Astrocyte (in vitro differentiated cells and primary cell): ENCODE results near the gene PYGM. TPM values are rescaled to one million over a fixed set of nuclear protein-coding genes. Genes with fewer than 3 reads are reported as not detected.

ENCODE experiments used
- DNase-seq: peaks from one replicate; pipeline ENCODE4 v3.0.0-alpha.2; 2010; ENCODE audit warnings: low read depth
- FAIRE-seq: peaks from 2 replicates; lab custom pipeline; 2011; peaks lifted over from hg19 to GRCh38; lab: Jason Lieb, UNC
- H2AFZ ChIP-seq: 2 replicates; pipeline ENCODE4 v1.6.0; 2012; ENCODE audit warnings: low read depth, low read length, inconsistent platforms
- H3K27ac ChIP-seq: 2 replicates; pipeline ENCODE4 v1.5.1; 2011; ENCODE audit warnings: low read depth, low read length, inconsistent platforms
- H3K27me3 ChIP-seq: 2 replicates; pipeline ENCODE4 v1.6.0; 2011; ENCODE audit warnings: low read length, inconsistent platforms; ENCODE audit not compliant: insufficient read depth
- H3K36me3 ChIP-seq: 2 replicates; pipeline ENCODE4 v1.5.1; 2011; ENCODE audit warnings: low read length, inconsistent platforms; ENCODE audit not compliant: insufficient read depth
- H3K4me1 ChIP-seq: 2 replicates; pipeline ENCODE4 v1.5.1; 2011; ENCODE audit warnings: low read length, inconsistent platforms; ENCODE audit not compliant: insufficient read depth
- H3K4me2 ChIP-seq: 2 replicates; pipeline ENCODE4 v1.6.0; 2012; ENCODE audit warnings: low read length, inconsistent platforms
- H3K4me3 ChIP-seq: 2 replicates; pipeline ENCODE4 v1.5.1; 2011; ENCODE audit warnings: low read depth, mild to moderate bottlenecking, low read length, inconsistent platforms; ENCODE audit not compliant: insufficient read depth
- H3K79me2 ChIP-seq: 2 replicates; pipeline ENCODE4 v1.6.0; 2012; ENCODE audit warnings: mild to moderate bottlenecking, low read length, inconsistent platforms; ENCODE audit not compliant: insufficient read depth
- H3K9ac ChIP-seq: 2 replicates; pipeline ENCODE4 v1.6.0; 2012; ENCODE audit warnings: mild to moderate bottlenecking, low read length, inconsistent platforms
- H3K9me3 ChIP-seq: 2 replicates; pipeline ENCODE4 v1.5.1; 2012; ENCODE audit warnings: low read depth, mild to moderate bottlenecking, low read length, inconsistent platforms; ENCODE audit not compliant: insufficient read depth
- H4K20me1 ChIP-seq: 2 replicates; pipeline ENCODE4 v1.6.0; 2012; ENCODE audit warnings: low read length, inconsistent platforms; ENCODE audit not compliant: insufficient read depth
- H3K27ac Mint-ChIP-seq: one replicate; pipeline ENCODE4 v1.8.0; 2021; ENCODE audit warnings: mild to moderate bottlenecking, mixed read lengths; ENCODE audit not compliant: unreplicated experiment
- H3K27me3 Mint-ChIP-seq: one replicate; pipeline ENCODE4 v1.8.0; 2021; ENCODE audit warnings: low read depth, mixed read lengths; ENCODE audit not compliant: unreplicated experiment
- H3K36me3 Mint-ChIP-seq: one replicate; pipeline ENCODE4 v1.8.0; 2021; ENCODE audit warnings: low read depth, mixed read lengths; ENCODE audit not compliant: unreplicated experiment
- H3K4me1 Mint-ChIP-seq: one replicate; pipeline ENCODE4 v1.8.0; 2021; ENCODE audit warnings: low read depth, mixed read lengths; ENCODE audit not compliant: unreplicated experiment
- H3K4me3 Mint-ChIP-seq: one replicate; pipeline ENCODE4 v1.8.0; 2021; ENCODE audit warnings: mild to moderate bottlenecking, moderate library complexity, mixed read lengths; ENCODE audit not compliant: unreplicated experiment
- H3K9me3 Mint-ChIP-seq: one replicate; pipeline ENCODE4 v1.8.0; 2021; ENCODE audit warnings: mild to moderate bottlenecking, mixed read lengths; ENCODE audit not compliant: unreplicated experiment
- EZH2 ChIP-seq: IDR thresholded peaks from 2 replicates; pipeline ENCODE4 v1.6.1; 2012; ENCODE audit warnings: mild to moderate bottlenecking, low read length, inconsistent platforms; ENCODE audit not compliant: insufficient read depth
- total RNA-seq: library from RNA; stranded (reverse); gene quantifications from 2 replicates; pipeline ENCODE4 v1.2.1, GENCODE V29; 2021
- TF ChIP-seq, protein P1 (sequence below): IDR thresholded peaks from 2 replicates; pipeline ENCODE4 v1.5.1; 2011; ENCODE audit warnings: low read depth, mild to moderate bottlenecking, inconsistent platforms, low read length, moderate library complexity; ENCODE audit not compliant: insufficient read depth

The PYGM gene
- total RNA-seq, 1 donor from 2014 or later, result 0.68 TPM

DNA sequence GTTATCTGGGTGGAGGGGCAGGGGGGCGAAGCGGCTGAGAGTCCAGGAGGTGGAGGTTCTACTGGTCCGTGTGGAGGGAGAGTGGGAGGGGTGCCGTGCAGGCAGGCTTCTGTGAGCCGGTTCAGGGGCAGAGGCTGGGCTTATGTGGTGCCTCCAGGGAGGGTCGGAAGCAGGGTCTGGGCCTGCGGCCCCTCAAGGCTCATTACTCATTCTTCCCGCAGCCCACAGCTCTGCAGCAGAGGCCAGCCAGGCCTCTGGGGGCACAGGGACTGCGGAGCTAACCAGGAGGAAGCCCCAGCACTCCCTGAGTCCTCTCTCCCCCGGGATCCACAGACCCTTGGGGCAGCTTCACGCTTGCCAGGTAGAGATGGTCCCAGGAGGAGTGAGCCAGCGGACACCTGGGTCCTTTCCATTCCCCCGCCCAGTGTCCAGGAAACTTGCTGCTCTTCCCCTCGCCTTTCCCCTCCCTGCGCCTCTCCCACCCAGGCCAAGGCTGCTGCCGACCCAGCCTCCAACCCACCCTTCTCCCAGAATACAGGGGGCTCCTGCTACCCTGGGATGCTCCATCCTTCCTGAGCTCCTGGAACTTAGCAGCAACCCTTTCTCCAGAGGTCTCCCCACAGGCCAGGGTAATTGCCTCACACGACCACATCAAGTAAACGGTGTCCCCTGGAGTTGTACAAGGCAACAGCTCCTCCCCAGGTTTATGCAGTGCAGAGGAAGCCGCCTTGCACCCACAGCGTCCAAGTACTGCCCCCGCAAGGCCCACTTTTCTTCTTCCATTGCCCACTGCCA is 43.1 kb downstream of the PYGM start:
- H2AFZ ChIP-seq, result no peak overlapping the region
- peaks cover 86% of the 10 kb centered on the region for H3K27me3 Mint-ChIP-seq
- H3K4me1 Mint-ChIP-seq, result no peaks in the 10 kb centered on the region
- no peaks in the 10 kb centered on the region for H3K79me2 ChIP-seq
- H3K9ac ChIP-seq, result no peak overlapping the region
- no peaks in the 10 kb centered on the region for H3K9me3 ChIP-seq
- no peaks in the 10 kb centered on the region for H3K36me3 Mint-ChIP-seq
- no peaks in the 10 kb centered on the region for H3K9me3 Mint-ChIP-seq
- DNase-seq (no peak), FAIRE-seq (no peak)
- H3K27ac ChIP-seq, result no peak overlapping the region
- TF ChIP-seq, protein P1, sequence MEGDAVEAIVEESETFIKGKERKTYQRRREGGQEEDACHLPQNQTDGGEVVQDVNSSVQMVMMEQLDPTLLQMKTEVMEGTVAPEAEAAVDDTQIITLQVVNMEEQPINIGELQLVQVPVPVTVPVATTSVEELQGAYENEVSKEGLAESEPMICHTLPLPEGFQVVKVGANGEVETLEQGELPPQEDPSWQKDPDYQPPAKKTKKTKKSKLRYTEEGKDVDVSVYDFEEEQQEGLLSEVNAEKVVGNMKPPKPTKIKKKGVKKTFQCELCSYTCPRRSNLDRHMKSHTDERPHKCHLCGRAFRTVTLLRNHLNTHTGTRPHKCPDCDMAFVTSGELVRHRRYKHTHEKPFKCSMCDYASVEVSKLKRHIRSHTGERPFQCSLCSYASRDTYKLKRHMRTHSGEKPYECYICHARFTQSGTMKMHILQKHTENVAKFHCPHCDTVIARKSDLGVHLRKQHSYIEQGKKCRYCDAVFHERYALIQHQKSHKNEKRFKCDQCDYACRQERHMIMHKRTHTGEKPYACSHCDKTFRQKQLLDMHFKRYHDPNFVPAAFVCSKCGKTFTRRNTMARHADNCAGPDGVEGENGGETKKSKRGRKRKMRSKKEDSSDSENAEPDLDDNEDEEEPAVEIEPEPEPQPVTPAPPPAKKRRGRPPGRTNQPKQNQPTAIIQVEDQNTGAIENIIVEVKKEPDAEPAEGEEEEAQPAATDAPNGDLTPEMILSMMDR, result no peak
- no peak for TF ChIP-seq EZH2
- no peaks in the 10 kb centered on the region for H3K4me1 ChIP-seq
- H3K36me3 ChIP-seq, result no peaks in the 10 kb centered on the region
- H3K4me2 ChIP-seq, result no peak overlapping the region
- H3K27ac Mint-ChIP-seq, result no peak overlapping the region
- no peak overlapping the region for H3K4me3 Mint-ChIP-seq
- peaks cover 41% of the 10 kb centered on the region for H3K27me3 ChIP-seq
- no peak overlapping the region for H3K4me3 ChIP-seq
- no peaks in the 10 kb centered on the region for H4K20me1 ChIP-seq

GRCh38 chr11:64715756-64716472 is 43.9 kb downstream of the PYGM start:
- Histone ChIP-seq H3K4me2 (no peak overlapping the region), H3K4me1 (peaks cover 3% of the 10 kb centered on the region), H3K36me3 (no peaks in the 10 kb centered on the region), H3K9ac (no peak overlapping the region), H3K79me2 (no peaks in the 10 kb centered on the region), H3K9me3 (no peaks in the 10 kb centered on the region), H3K27ac (no peak overlapping the region), H4K20me1 (no peaks in the 10 kb centered on the region), H2AFZ (no peak overlapping the region), H3K27me3 (peaks cover 33% of the 10 kb centered on the region), H3K4me3 (no peak overlapping the region)
- Mint-ChIP-seq H3K4me3 (no peak overlapping the region), H3K36me3 (no peaks in the 10 kb centered on the region), H3K4me1 (peaks cover 2% of the 10 kb centered on the region), H3K27ac (no peak overlapping the region), H3K27me3 (peaks cover 84% of the 10 kb centered on the region), H3K9me3 (no peaks in the 10 kb centered on the region)
- TF ChIP-seq, protein P1, result no peak
- no peak for TF ChIP-seq EZH2
- no peak for FAIRE-seq
- no peak for DNase-seq

- Mint-ChIP-seq H3K4me1 (peaks cover 10% of the 10 kb centered on the region), H3K4me3 (no peak overlapping the region), H3K27me3 (peaks cover 84% of the 10 kb centered on the region), H3K9me3 (no peaks in the 10 kb centered on the region), H3K27ac (no peak overlapping the region), H3K36me3 (no peaks in the 10 kb centered on the region)
- peaks cover 11% of the 10 kb centered on the region for H3K4me1 ChIP-seq
- DNase-seq, result no peak
- no peaks in the 10 kb centered on the region for H3K9me3 ChIP-seq
- H3K4me3 ChIP-seq, result no peak overlapping the region
- TF ChIP-seq, protein P1, result no peak
- no peak for TF ChIP-seq EZH2
- no peaks in the 10 kb centered on the region for H3K36me3 ChIP-seq
- H3K79me2 ChIP-seq, result no peaks in the 10 kb centered on the region
- H3K27me3 ChIP-seq, result peaks cover 27% of the 10 kb centered on the region
- H3K9ac ChIP-seq, result no peak overlapping the region
- H4K20me1 ChIP-seq, result no peaks in the 10 kb centered on the region
- no peak overlapping the region for H2AFZ ChIP-seq
- FAIRE-seq, result no peak
- no peak overlapping the region for H3K27ac ChIP-seq
- H3K4me2 ChIP-seq, result no peak overlapping the region
These were observed 44.7 kb downstream of the PYGM start for GRCh38 chr11:64715110-64715509.
